GM12878 (cell line): ENCODE results near the gene KRTAP3-2. TPM values are rescaled to one million over a fixed set of nuclear protein-coding genes. Genes with fewer than 3 reads are reported as not detected.

Source experiments
- ATAC-seq: fragments of 200-7000 bp; cut with Tn5 transposase; 3 replicates; pipeline ENCODE4 v1.9.1; 2020; ENCODE audit warnings: mild to moderate bottlenecking, moderate library complexity
- BruUV-seq: library from RNA; stranded (reverse); fragments of 400-500 nt; replicated peaks from 2 replicates; lab custom pipeline; 2021; lab: Mats Ljungman, UMichigan
- CTCF ChIA-PET: fragments of 300-600 bp; sonication (Branson Sonifier 250); formaldehyde crosslinking; extraction: SDS; loops from one replicate; lab custom pipeline; 2021; ENCODE audit warnings: inconsistent platforms; lab: Yijun Ruan, JAX
- POLR2A ChIA-PET: fragments of 350-600 bp; formaldehyde crosslinking; extraction: SDS; loops from one replicate; lab custom pipeline; 2021; ENCODE audit warnings: inconsistent platforms; lab: Charles Lee
- RAD21 ChIA-PET: fragments of 300-600 bp; sonication (Branson Sonifier 250); formaldehyde crosslinking; loops from one replicate; lab custom pipeline; 2023; ENCODE audit warnings: antibody characterized with exemption; ENCODE audit not compliant: unreplicated experiment; lab: Charles Lee
- SMC1A ChIA-PET: fragments of 300-600 bp; sonication (Branson Sonifier 250); formaldehyde crosslinking; loops from one replicate; lab custom pipeline; 2023; ENCODE audit not compliant: unreplicated experiment, uncharacterized antibody; lab: Charles Lee
- DNase-seq: peaks from one replicate; pipeline ENCODE4 v3.0.0-alpha.2; 2011; ENCODE audit warnings: low read depth, low spot score
- FAIRE-seq: peaks from 3 replicates; lab custom pipeline; 2011; peaks lifted over from hg19 to GRCh38; lab: Jason Lieb, UNC
- H2AFZ ChIP-seq: 2 replicates; pipeline ENCODE4 v1.6.0; 2011; ENCODE audit warnings: low read depth, low read length, control low read depth; ENCODE audit not compliant: control insufficient read depth
- H3K27ac ChIP-seq: 2 replicates; pipeline ENCODE4 v1.5.1; 2011; ENCODE audit warnings: control low read depth; ENCODE audit not compliant: control insufficient read depth, insufficient read depth
- H3K27me3 ChIP-seq, 2 experiments: replicated peaks in 1 of 2; 2 replicates each; pipeline versions ENCODE4 v1.6.0 to v1.6.1; 2011; ENCODE audit warnings: low read length in 1 of 2; ENCODE audit not compliant: control insufficient read depth in 2 of 2, insufficient read depth in 2 of 2
- H3K36me3 ChIP-seq, 2 experiments: 2 replicates each; pipeline ENCODE4 v1.5.1; 2011; ENCODE audit warnings: low read length in 1 of 2; ENCODE audit not compliant: control insufficient read depth in 2 of 2, insufficient read depth in 2 of 2
- H3K4me1 ChIP-seq: 2 replicates; pipeline ENCODE4 v1.6.1; 2011; ENCODE audit warnings: mild to moderate bottlenecking, low read length, moderate library complexity, mixed read lengths; ENCODE audit not compliant: control insufficient read depth, insufficient read depth
- H3K4me2 ChIP-seq: 2 replicates; pipeline ENCODE4 v1.6.0; 2011; ENCODE audit warnings: control low read depth; ENCODE audit not compliant: control insufficient read depth, insufficient read depth
- H3K4me3 ChIP-seq: fragments of 200-600 bp; sonication (generic); 2 replicates; pipeline ENCODE4 v1.5.1; 2016
- H3K79me2 ChIP-seq: 2 replicates; pipeline ENCODE4 v1.6.0; 2011; ENCODE audit warnings: low read length; ENCODE audit not compliant: control insufficient read depth, insufficient read depth
- H3K9ac ChIP-seq: 2 replicates; pipeline ENCODE4 v1.8.0; 2011; ENCODE audit warnings: low read length, control low read depth, mixed read lengths; ENCODE audit not compliant: control insufficient read depth, insufficient read depth
- H3K9me3 ChIP-seq: replicated peaks from 3 replicates; pipeline ENCODE4 v1.5.1; 2011; ENCODE audit warnings: mild to moderate bottlenecking, low read length; ENCODE audit not compliant: control insufficient read depth, insufficient read depth
- H4K20me1 ChIP-seq: 2 replicates; pipeline ENCODE4 v1.6.0; 2011; ENCODE audit not compliant: control insufficient read depth, insufficient read depth
- ATF3 ChIP-seq: IDR thresholded peaks from 2 replicates; pipeline ENCODE4 v1.6.1; 2011; ENCODE audit warnings: low read depth, mild to moderate bottlenecking, low read length, moderate library complexity, borderline replicate concordance; ENCODE audit errors: extremely low read depth
- CBX3 ChIP-seq: fragments of 200-600 bp; sonication (generic); IDR thresholded peaks from 2 replicates; pipeline ENCODE4 v1.6.1; 2016; ENCODE audit warnings: low read depth, borderline replicate concordance
- E4F1 ChIP-seq: fragments of 450-650 bp; IDR thresholded peaks from 2 replicates; pipeline ENCODE4 v1.6.1; 2018; ENCODE audit warnings: borderline replicate concordance, mild to moderate bottlenecking; ENCODE audit not compliant: partially characterized antibody
- FOXK2 ChIP-seq: fragments of 450-650 bp; IDR thresholded peaks from 2 replicates; pipeline ENCODE4 v1.6.1; 2017; ENCODE audit warnings: mild to moderate bottlenecking, moderate library complexity
- MTA3 ChIP-seq: IDR thresholded peaks from 2 replicates; pipeline ENCODE4 v1.6.1; 2012; ENCODE audit warnings: low read length, inconsistent platforms, borderline replicate concordance
- REST ChIP-seq: IDR thresholded peaks from 2 replicates; pipeline ENCODE4 v1.6.1; 2012; ENCODE audit warnings: mild to moderate bottlenecking, low read depth, low read length
- SIN3A ChIP-seq: IDR thresholded peaks from 2 replicates; pipeline ENCODE4 v1.6.1; 2012; ENCODE audit warnings: low read depth, low read length, improper control_type of control experiment
- SIX5 ChIP-seq: IDR thresholded peaks from 2 replicates; pipeline ENCODE4 v1.6.1; 2011; ENCODE audit warnings: mild to moderate bottlenecking, low read depth, low read length, moderate library complexity; ENCODE audit not compliant: severe bottlenecking
- YBX1 ChIP-seq: fragments of 450-650 bp; IDR thresholded peaks from 2 replicates; pipeline ENCODE4 v1.6.1; 2016; ENCODE audit warnings: antibody characterized with exemption
- WGBS: methylation state at CpG from one replicate; pipeline ENCODE4 v1.1.6; 2016; ENCODE audit warnings: low lambda C conversion rate; ENCODE audit not compliant: insufficient replicate concordance, insufficient coverage; ENCODE audit errors: missing lambda C conversion rate; 5-methylcytosine and 5-hydroxymethylcytosine counted together
- in situ Hi-C: fragments of 300-500 bp; cut with MboI; formaldehyde crosslinking; loops from 9 replicates; pipeline ENCODE4 v1.14.3; 2018; ENCODE audit warnings: mixed read lengths
- intact Hi-C: fragments of 100-400 bp; cut with micrococcal nuclease; formaldehyde crosslinking; loops from one replicate; pipeline ENCODE4 v1.14.2; 2022; ENCODE audit not compliant: unreplicated experiment
- polyA plus RNA-seq, 11 experiments: library from polyadenylated mRNA; depleted of rRNA in 4 of 11; unstranded in 6 of 11; stranded (reverse) in 5 of 11; fragments of >200 nt; fragmentation: Nextera tagmentation in 4 of 11; fragmentation: Illumina TruSeq in 1 of 11; extraction: Ambion mirVana in 4 of 11; extraction: Trizol in 1 of 11; gene quantifications; 1 replicate in 1 of 11; 2 replicates in 10 of 11; pipeline versions ENCODE4 v1.2.1 to v1.2.3, GENCODE V29; 2011 to 2016; ENCODE audit warnings: inconsistent platforms in 2 of 11, missing spikeins in 2 of 11, low read depth in 1 of 11
- total RNA-seq, 4 experiments: library from RNA; depleted of rRNA in 3 of 4; stranded (reverse); fragments of >200 nt in 3 of 4; fragmentation: Illumina TruSeq in 1 of 4; extraction: Trizol in 1 of 4; gene quantifications; 2 replicates each; pipeline versions ENCODE4 v1.2.1 to v1.2.3, GENCODE V29; 2013 to 2021

Gene KRTAP3-2
- total and polyA plus RNA-seq, 10 of the 15 experiments (the other 5 are each of a cell fraction or from before 2014, with no cell fraction given) = not detected

- H3K9me3 ChIP-seq = no peaks in the 10 kb centered on the region
- no peaks in the 10 kb centered on the region for H4K20me1 ChIP-seq
- POLR2A ChIA-PET = no interaction called here
- RAD21 ChIA-PET = interaction anchor here (0.7 kb wide), 1 partner anchor 181 kb away, joined by 3 read pairs; no protein-coding TSS in a partner anchor
- CTCF ChIA-PET = no interaction called here
- H3K4me1 ChIP-seq = no peaks in the 10 kb centered on the region
- intact Hi-C loops = no loop called here
- H3K79me2 ChIP-seq = no peaks in the 10 kb centered on the region
- H3K27ac ChIP-seq = no peak overlapping the region
- no peak overlapping the region for H3K4me2 ChIP-seq
- ATAC-seq (no peak), DNase-seq (no peak), FAIRE-seq (no peak)
- no peaks in the 10 kb centered on the region for H3K36me3 ChIP-seq
- no peaks in the 10 kb centered on the region for H3K27me3 ChIP-seq
- H3K4me3 ChIP-seq = no peak overlapping the region
- no TSS peak for BruUV-seq
- SMC1A ChIA-PET = interaction anchor here (1.4 kb wide), 1 partner anchor 9 kb away, joined by 4 read pairs; no protein-coding TSS in a partner anchor
- no peak overlapping the region for H2AFZ ChIP-seq
- in situ Hi-C loops = no loop called here
- H3K9ac ChIP-seq = no peak overlapping the region
- 45% methylated on average over 7 of the region's 7 CpGs for WGBS
- no peak for TF ChIP-seq YBX1
- TF ChIP-seq SIX5 = no peak
- no peak for TF ChIP-seq MTA3
Observed at GRCh38 chr17:40950176-40950575, 49.5 kb downstream of the KRTAP3-2 start.

- SMC1A ChIA-PET = interaction anchor here (1.4 kb wide), 1 partner anchor 9 kb away, joined by 4 read pairs; no protein-coding TSS in a partner anchor
- BruUV-seq = no TSS peak
- intact Hi-C loops (no loop called here), in situ Hi-C loops (no loop called here)
- no peaks in the 10 kb centered on the region for H3K4me1 ChIP-seq
- FAIRE-seq (no peak), ATAC-seq (no peak), DNase-seq (no peak)
- no peaks in the 10 kb centered on the region for H3K27me3 ChIP-seq
- CTCF ChIA-PET = no interaction called here
- 30% methylated on average over 10 of the region's 10 CpGs for WGBS
- H3K4me2 ChIP-seq = no peak overlapping the region
- POLR2A ChIA-PET = no interaction called here
- no peak overlapping the region for H2AFZ ChIP-seq
- no peaks in the 10 kb centered on the region for H3K36me3 ChIP-seq
- no peak overlapping the region for H3K4me3 ChIP-seq
- RAD21 ChIA-PET = no interaction called here
- no peaks in the 10 kb centered on the region for H3K79me2 ChIP-seq
- no peak overlapping the region for H3K27ac ChIP-seq
- H3K9me3 ChIP-seq = no peaks in the 10 kb centered on the region
- no peak overlapping the region for H3K9ac ChIP-seq
- H4K20me1 ChIP-seq = no peaks in the 10 kb centered on the region
- TF ChIP-seq REST = no peak
- TF ChIP-seq SIN3A = no peak
- no peak for TF ChIP-seq ATF3
- no peak for TF ChIP-seq CBX3
- no peak for TF ChIP-seq E4F1
- no peak for TF ChIP-seq FOXK2
Observed at GRCh38 chr17:40949418-40949817, 50.3 kb downstream of the KRTAP3-2 start.
